Chondrocyte (in vitro differentiated cells): ENCODE data around the gene SYNE1. TPM values are rescaled to one million over a fixed set of nuclear protein-coding genes. Genes with fewer than 3 reads are reported as not detected.

Experiments used
- DNase-seq: peaks from one replicate; pipeline ENCODE4 v3.0.0; 2021; ENCODE audit warnings: mixed read lengths, low spot score
- H3K27ac Mint-ChIP-seq: one replicate; pipeline ENCODE4 v1.8.0; 2021; ENCODE audit warnings: mild to moderate bottlenecking, moderate library complexity, mixed read lengths; ENCODE audit not compliant: unreplicated experiment
- H3K27me3 Mint-ChIP-seq: 2 replicates; pipeline ENCODE4 v1.8.0; 2021; ENCODE audit warnings: low read depth, mixed read lengths
- H3K36me3 Mint-ChIP-seq: 2 replicates; pipeline ENCODE4 v1.8.0; 2021; ENCODE audit warnings: low read depth, mixed read lengths
- H3K4me1 Mint-ChIP-seq: 2 replicates; pipeline ENCODE4 v1.8.0; 2021; ENCODE audit warnings: low read depth, mild to moderate bottlenecking, mixed read lengths
- H3K4me3 Mint-ChIP-seq: one replicate; pipeline ENCODE4 v1.8.0; 2021; ENCODE audit warnings: mild to moderate bottlenecking, moderate library complexity, mixed read lengths; ENCODE audit not compliant: unreplicated experiment
- H3K9me3 Mint-ChIP-seq: 2 replicates; pipeline ENCODE4 v1.8.0; 2021; ENCODE audit warnings: low read depth, mixed read lengths
- CTCF ChIP-seq: fragments of 200-600 bp; sonication (generic); IDR thresholded peaks from 2 replicates; pipeline ENCODE4 v1.5.0; 2021; ENCODE audit warnings: antibody characterized with exemption, mild to moderate bottlenecking, moderate library complexity
- total RNA-seq: library from RNA; stranded (reverse); gene quantifications from 3 replicates; pipeline ENCODE4 v1.2.1, GENCODE V29; 2021

Gene SYNE1
- total RNA-seq, 1 donor from 2014 or later = 151 TPM

- no peaks in the 10 kb centered on the region for H3K4me1 Mint-ChIP-seq
These were observed 501.3 kb downstream of the SYNE1 start for GRCh38 chr6:152135755-152136448.

DNA sequence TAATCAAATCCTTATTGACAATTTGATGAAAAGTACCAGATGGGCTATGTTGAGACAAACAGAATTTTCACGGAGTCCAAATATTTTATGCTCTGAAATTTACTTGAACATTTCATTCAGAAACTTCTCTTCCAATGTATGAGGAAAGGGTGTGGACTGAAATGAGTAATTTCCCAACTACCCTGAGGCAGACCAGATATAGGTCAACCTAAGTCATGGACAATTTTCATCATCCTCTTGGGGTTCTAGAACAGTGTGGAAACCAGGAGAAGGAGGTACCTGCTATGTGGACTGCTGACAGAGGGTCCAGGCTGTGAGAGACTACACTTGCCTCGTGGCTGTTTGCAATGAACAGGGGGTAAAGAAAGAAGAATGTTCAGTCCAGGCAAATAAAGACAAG is 506.7 kb downstream of the SYNE1 start:
- TF ChIP-seq CTCF = no peak
- DNase-seq = no peak
- H3K36me3 Mint-ChIP-seq = peaks cover 37% of the 10 kb centered on the region
- no peaks in the 10 kb centered on the region for H3K27me3 Mint-ChIP-seq
- no peaks in the 10 kb centered on the region for H3K9me3 Mint-ChIP-seq
- no peak overlapping the region for H3K4me3 Mint-ChIP-seq
- H3K4me1 Mint-ChIP-seq = peaks cover 24% of the 10 kb centered on the region
- no peak overlapping the region for H3K27ac Mint-ChIP-seq

More at GRCh38 chr6:152135755-152136448, 501.3 kb downstream of the SYNE1 start:
- DNase-seq = no peak
- H3K4me3 Mint-ChIP-seq = no peak overlapping the region
- no peaks in the 10 kb centered on the region for H3K27me3 Mint-ChIP-seq
- H3K27ac Mint-ChIP-seq = no peak overlapping the region
- H3K9me3 Mint-ChIP-seq = no peaks in the 10 kb centered on the region
- H3K36me3 Mint-ChIP-seq = peaks cover 50% of the 10 kb centered on the region
- no peak for TF ChIP-seq CTCF

DNA sequence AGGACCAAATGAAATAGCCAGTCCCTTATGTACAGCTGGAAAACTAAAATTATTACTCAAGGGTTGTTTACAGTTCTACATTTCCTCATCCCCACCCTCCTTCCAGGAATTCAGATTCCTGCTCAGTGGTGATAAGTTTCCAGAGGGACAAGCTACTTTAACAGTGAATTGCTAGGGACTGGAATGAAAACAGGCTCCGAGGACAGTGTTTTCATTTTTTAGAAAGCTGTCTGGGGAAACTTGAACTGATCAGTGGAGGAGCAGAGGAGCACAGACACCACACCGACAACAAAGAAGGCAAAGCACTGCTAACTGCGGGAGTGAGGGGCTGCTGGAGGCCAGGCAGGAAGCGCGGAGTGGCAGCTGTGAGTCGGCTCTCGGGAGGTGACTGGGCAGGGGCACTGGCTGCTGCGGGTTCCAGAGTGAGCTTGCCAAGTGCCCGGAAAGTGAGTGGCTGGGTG is 507.4 kb downstream of the SYNE1 start:
- peaks cover 24% of the 10 kb centered on the region for H3K4me1 Mint-ChIP-seq
- H3K9me3 Mint-ChIP-seq = no peaks in the 10 kb centered on the region
- peak overlapping the region; percentile 83 for H3K27ac Mint-ChIP-seq
- peaks cover 32% of the 10 kb centered on the region for H3K36me3 Mint-ChIP-seq
- no peak for TF ChIP-seq CTCF
- DNase-seq = no peak
- H3K4me3 Mint-ChIP-seq = peak overlapping the region; percentile 41
- H3K27me3 Mint-ChIP-seq = no peaks in the 10 kb centered on the region

DNA sequence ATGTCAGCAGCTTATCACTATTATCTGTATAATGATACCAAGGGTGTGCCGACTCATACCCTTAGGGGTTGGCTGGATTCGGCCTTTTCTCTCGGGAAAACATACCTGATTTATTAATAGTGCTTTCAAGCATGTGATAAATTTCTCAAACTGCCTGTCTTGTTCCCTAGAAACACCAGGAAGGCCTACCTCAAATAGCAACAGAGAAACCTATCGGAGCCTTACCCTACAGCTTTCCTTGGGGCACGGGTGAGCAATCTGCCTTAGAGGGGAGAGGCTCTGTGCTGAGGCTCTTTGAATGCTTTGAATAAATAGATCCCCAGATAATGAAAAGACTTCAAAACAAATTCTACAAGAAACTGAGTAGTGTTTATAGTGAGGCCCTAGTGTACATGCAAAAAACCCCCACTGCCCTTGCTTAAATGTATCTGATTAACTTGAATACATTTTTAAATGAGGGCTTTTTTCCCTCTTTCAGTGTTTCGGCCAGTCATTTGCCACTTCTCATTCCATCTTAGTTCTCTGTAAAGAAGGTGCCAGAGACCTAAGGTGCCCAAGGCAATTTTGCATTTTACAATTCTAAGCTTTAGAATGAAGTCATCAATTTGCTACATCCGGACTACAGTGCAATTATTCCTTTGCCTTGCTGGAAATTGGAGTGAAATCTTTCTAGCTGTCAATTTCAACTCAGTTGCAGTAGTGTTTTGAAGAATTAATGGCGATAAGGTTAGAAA is 509.6 kb downstream of the SYNE1 start:
- TF ChIP-seq CTCF = no peak
- H3K27ac Mint-ChIP-seq = no peak overlapping the region

GRCh38 chr6:152124429-152125074 is 512.6 kb downstream of the SYNE1 start:
- no peak for DNase-seq
- H3K9me3 Mint-ChIP-seq = no peaks in the 10 kb centered on the region
- no peaks in the 10 kb centered on the region for H3K27me3 Mint-ChIP-seq
- TF ChIP-seq CTCF = peak; percentile 92
- H3K4me1 Mint-ChIP-seq = peaks cover 19% of the 10 kb centered on the region
- no peak overlapping the region for H3K4me3 Mint-ChIP-seq
- H3K36me3 Mint-ChIP-seq = peaks cover 33% of the 10 kb centered on the region
- no peak overlapping the region for H3K27ac Mint-ChIP-seq

More for the DNA sequence above, 509.6 kb downstream of the SYNE1 start:
- H3K4me3 Mint-ChIP-seq = no peak overlapping the region
- peaks cover 25% of the 10 kb centered on the region for H3K36me3 Mint-ChIP-seq
- H3K27me3 Mint-ChIP-seq = no peaks in the 10 kb centered on the region
- H3K4me1 Mint-ChIP-seq = peaks cover 31% of the 10 kb centered on the region
- H3K9me3 Mint-ChIP-seq = no peaks in the 10 kb centered on the region
- no peak for DNase-seq
